ENCODE measurements around the gene MRPL53.
"Not testable (repeated sequence)": the region's sequence is repeated elsewhere in the genome, so short reads cannot be mapped to it uniquely, and the experiment has no call there.

DNA sequence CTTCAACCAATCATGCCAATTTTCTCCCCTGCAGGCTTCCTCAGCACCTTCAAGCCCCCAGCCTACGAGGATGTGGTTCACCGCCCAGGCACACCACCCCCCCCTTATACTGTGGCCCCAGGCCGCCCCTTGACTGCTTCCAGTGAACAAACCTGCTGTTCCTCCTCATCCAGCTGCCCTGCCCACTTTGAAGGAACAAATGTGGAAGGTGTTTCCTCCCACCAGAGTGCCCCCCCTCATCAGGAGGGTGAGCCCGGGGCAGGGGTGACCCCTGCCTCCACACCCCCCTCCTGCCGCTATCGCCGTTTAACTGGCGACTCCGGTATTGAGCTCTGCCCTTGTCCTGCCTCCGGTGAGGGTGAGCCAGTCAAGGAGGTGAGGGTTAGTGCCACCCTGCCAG is 12.3 kb downstream of the MRPL53 start:
- TF ChIP-seq, protein P1, sequence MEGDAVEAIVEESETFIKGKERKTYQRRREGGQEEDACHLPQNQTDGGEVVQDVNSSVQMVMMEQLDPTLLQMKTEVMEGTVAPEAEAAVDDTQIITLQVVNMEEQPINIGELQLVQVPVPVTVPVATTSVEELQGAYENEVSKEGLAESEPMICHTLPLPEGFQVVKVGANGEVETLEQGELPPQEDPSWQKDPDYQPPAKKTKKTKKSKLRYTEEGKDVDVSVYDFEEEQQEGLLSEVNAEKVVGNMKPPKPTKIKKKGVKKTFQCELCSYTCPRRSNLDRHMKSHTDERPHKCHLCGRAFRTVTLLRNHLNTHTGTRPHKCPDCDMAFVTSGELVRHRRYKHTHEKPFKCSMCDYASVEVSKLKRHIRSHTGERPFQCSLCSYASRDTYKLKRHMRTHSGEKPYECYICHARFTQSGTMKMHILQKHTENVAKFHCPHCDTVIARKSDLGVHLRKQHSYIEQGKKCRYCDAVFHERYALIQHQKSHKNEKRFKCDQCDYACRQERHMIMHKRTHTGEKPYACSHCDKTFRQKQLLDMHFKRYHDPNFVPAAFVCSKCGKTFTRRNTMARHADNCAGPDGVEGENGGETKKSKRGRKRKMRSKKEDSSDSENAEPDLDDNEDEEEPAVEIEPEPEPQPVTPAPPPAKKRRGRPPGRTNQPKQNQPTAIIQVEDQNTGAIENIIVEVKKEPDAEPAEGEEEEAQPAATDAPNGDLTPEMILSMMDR (IDR thresholded peaks at IDR 0.05; ENCODE audit: low read depth, low read length, missing input control), result not testable (repeated sequence)
- TF ChIP-seq HNF4A (conservative IDR thresholded peaks at IDR 0.05); FOXA1 (IDR thresholded peaks at IDR 0.05): not testable (repeated sequence)
- TF ChIP-seq, protein P2, sequence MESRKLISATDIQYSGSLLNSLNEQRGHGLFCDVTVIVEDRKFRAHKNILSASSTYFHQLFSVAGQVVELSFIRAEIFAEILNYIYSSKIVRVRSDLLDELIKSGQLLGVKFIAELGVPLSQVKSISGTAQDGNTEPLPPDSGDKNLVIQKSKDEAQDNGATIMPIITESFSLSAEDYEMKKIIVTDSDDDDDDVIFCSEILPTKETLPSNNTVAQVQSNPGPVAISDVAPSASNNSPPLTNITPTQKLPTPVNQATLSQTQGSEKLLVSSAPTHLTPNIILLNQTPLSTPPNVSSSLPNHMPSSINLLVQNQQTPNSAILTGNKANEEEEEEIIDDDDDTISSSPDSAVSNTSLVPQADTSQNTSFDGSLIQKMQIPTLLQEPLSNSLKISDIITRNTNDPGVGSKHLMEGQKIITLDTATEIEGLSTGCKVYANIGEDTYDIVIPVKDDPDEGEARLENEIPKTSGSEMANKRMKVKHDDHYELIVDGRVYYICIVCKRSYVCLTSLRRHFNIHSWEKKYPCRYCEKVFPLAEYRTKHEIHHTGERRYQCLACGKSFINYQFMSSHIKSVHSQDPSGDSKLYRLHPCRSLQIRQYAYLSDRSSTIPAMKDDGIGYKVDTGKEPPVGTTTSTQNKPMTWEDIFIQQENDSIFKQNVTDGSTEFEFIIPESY (IDR thresholded peaks at IDR 0.05), result not testable (repeated sequence)
- TF ChIP-seq, protein P3, sequence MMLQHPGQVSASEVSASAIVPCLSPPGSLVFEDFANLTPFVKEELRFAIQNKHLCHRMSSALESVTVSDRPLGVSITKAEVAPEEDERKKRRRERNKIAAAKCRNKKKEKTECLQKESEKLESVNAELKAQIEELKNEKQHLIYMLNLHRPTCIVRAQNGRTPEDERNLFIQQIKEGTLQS (IDR thresholded peaks at IDR 0.05), result not testable (repeated sequence)
- TF ChIP-seq, protein P4, sequence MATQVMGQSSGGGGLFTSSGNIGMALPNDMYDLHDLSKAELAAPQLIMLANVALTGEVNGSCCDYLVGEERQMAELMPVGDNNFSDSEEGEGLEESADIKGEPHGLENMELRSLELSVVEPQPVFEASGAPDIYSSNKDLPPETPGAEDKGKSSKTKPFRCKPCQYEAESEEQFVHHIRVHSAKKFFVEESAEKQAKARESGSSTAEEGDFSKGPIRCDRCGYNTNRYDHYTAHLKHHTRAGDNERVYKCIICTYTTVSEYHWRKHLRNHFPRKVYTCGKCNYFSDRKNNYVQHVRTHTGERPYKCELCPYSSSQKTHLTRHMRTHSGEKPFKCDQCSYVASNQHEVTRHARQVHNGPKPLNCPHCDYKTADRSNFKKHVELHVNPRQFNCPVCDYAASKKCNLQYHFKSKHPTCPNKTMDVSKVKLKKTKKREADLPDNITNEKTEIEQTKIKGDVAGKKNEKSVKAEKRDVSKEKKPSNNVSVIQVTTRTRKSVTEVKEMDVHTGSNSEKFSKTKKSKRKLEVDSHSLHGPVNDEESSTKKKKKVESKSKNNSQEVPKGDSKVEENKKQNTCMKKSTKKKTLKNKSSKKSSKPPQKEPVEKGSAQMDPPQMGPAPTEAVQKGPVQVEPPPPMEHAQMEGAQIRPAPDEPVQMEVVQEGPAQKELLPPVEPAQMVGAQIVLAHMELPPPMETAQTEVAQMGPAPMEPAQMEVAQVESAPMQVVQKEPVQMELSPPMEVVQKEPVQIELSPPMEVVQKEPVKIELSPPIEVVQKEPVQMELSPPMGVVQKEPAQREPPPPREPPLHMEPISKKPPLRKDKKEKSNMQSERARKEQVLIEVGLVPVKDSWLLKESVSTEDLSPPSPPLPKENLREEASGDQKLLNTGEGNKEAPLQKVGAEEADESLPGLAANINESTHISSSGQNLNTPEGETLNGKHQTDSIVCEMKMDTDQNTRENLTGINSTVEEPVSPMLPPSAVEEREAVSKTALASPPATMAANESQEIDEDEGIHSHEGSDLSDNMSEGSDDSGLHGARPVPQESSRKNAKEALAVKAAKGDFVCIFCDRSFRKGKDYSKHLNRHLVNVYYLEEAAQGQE (IDR thresholded peaks at IDR 0.05), result not testable (repeated sequence)
